HUES6 (cell line): ENCODE data around the gene TEX35.

Experiments used
- H3K27ac ChIP-seq: 2 replicates; pipeline ENCODE4 v1.7.0; 2013; ENCODE audit warnings: low read depth, mild to moderate bottlenecking, low read length, inconsistent platforms
- H3K27me3 ChIP-seq: 2 replicates; pipeline ENCODE4 v1.6.1; 2013; ENCODE audit warnings: low read length; ENCODE audit not compliant: control insufficient read depth, insufficient read depth
- H3K36me3 ChIP-seq: 2 replicates; pipeline ENCODE4 v1.6.1; 2013; ENCODE audit warnings: low read length; ENCODE audit not compliant: control insufficient read depth, insufficient read depth
- H3K4me1 ChIP-seq: 2 replicates; pipeline ENCODE4 v1.6.1; 2013; ENCODE audit warnings: low read length; ENCODE audit not compliant: control insufficient read depth, insufficient read depth
- H3K4me3 ChIP-seq: 2 replicates; pipeline ENCODE4 v1.5.1; 2013; ENCODE audit warnings: low read depth, low read length
- H3K9ac ChIP-seq: one replicate; pipeline ENCODE4 v1.6.1; 2013; ENCODE audit warnings: mild to moderate bottlenecking, low read length
- H3K9me3 ChIP-seq: 2 replicates; pipeline ENCODE4 v1.6.1; 2013; ENCODE audit warnings: low read depth, low read length; ENCODE audit not compliant: control insufficient read depth, insufficient read depth

TEX35 gene

GRCh38 chr1:178520803-178521202 lies 7.9 kb downstream of the TEX35 start:
- Histone ChIP-seq H3K4me3 (no peak overlapping the region), H3K9ac (no peak overlapping the region), H3K9me3 (0 out of 2 replicates have a peak, but pooled peaks cover 2% of the 10 kb centered on the region), H3K36me3 (no peaks in the 10 kb centered on the region), H3K4me1 (no peaks in the 10 kb centered on the region), H3K27ac (no peak overlapping the region), H3K27me3 (no peaks in the 10 kb centered on the region)

DNA sequence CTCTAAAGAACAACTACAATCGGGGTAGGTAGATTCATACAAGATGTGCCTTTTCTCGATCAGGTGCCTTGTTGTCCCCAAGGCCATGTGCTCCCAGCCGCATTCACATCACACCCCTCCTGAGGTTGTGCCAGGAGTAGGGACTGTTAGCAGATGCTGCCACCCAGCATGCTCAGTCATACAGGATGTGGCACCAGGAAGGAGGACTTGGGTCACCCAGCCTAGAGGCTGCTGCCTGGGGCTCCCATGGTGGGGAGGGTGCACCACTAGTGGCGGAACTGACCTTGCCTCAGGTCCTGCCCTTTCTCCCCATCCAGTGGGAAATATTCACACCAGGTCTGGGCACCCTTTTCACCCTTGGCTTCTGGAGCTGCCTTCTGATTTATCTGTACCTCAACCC lies 8.3 kb downstream of the TEX35 start:
- Histone ChIP-seq H3K27me3 (no peaks in the 10 kb centered on the region), H3K4me1 (no peaks in the 10 kb centered on the region), H3K9ac (no peak overlapping the region), H3K36me3 (no peaks in the 10 kb centered on the region), H3K27ac (no peak overlapping the region), H3K9me3 (0 out of 2 replicates have a peak, but pooled peaks cover 2% of the 10 kb centered on the region), H3K4me3 (no peak overlapping the region)

DNA sequence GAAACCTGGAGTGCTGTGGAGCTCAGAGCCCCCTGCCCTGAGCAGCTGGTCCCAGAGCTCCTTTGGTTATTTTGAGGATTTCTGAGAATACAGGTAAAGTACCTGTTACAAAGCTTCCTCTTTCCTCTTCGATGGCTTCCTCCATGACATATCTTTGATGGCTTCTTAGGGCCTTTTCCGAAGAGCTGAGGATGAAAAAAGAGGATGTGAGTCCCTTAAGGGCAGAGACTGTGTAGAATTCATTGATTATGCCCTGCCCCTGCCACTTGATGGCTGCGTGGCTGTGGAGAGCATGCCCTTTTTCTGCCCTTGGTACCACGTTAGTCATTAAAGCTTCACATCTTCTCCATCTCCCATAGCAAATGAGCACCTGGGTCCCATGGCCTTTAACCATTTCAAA lies 14.2 kb downstream of the TEX35 start:
- H3K27me3 ChIP-seq: no peaks in the 10 kb centered on the region
- no peaks in the 10 kb centered on the region for H3K36me3 ChIP-seq

DNA sequence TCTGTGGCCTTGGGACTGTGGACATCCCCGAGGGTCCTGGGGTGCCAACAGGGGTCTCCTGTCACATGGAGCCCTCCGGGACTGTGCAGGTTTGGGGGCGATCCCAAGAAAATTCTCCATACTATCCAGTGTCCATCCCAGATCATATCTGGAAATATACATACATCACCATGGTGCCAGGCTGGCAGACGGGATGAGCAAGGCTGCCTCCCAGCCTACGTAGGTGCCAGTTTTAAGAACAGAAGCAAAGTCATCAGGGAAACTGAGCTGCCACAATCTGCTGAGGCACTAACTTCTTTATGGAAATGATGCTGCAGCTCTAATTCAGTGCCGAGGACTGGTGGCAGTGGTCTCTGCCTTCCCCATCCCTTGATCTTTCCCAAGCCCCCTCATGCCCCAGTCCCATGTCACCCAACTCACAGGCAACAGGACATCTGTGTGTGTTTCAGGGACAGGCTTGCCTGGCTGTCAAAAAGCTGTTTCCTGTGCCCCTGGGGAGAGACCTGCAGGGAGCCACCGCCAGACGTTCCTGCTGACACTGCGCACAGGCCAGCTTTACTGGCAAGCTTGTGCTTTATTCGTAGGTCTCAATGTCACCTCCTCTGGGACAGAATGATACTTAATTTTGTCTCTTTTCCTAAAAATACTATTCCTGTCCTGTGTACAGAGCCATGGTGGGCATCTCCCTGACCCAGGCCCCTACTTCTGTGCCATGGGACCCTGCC lies 15.5 kb downstream of the TEX35 start:
- H3K4me1 ChIP-seq: peaks cover 5% of the 10 kb centered on the region; the same call in 1 of the 2 replicates
- no peak overlapping the region for H3K4me3 ChIP-seq
- 0 out of 2 replicates have a peak, but pooled peaks cover 2% of the 10 kb centered on the region for H3K9me3 ChIP-seq

More for the DNA sequence above, 14.2 kb downstream of the TEX35 start:
- Histone ChIP-seq H3K4me3 (no peak overlapping the region), H3K27ac (no peak overlapping the region), H3K4me1 (peaks cover 5% of the 10 kb centered on the region; the same call in 1 of the 2 replicates), H3K9ac (no peak overlapping the region), H3K9me3 (0 out of 2 replicates have a peak, but pooled peaks cover 2% of the 10 kb centered on the region)

GRCh38 chr1:178528953-178529335 lies 16.0 kb downstream of the TEX35 start:
- Histone ChIP-seq H3K36me3 (no peaks in the 10 kb centered on the region), H3K27ac (no peak overlapping the region), H3K4me3 (no peak overlapping the region), H3K9ac (no peak overlapping the region), H3K9me3 (0 out of 2 replicates have a peak, but pooled peaks cover 2% of the 10 kb centered on the region), H3K27me3 (no peaks in the 10 kb centered on the region), H3K4me1 (peaks cover 5% of the 10 kb centered on the region; the same call in 1 of the 2 replicates)

More for the DNA sequence above, 15.5 kb downstream of the TEX35 start:
- Histone ChIP-seq H3K36me3 (no peaks in the 10 kb centered on the region), H3K9ac (no peak overlapping the region), H3K27me3 (no peaks in the 10 kb centered on the region), H3K27ac (no peak overlapping the region)

DNA sequence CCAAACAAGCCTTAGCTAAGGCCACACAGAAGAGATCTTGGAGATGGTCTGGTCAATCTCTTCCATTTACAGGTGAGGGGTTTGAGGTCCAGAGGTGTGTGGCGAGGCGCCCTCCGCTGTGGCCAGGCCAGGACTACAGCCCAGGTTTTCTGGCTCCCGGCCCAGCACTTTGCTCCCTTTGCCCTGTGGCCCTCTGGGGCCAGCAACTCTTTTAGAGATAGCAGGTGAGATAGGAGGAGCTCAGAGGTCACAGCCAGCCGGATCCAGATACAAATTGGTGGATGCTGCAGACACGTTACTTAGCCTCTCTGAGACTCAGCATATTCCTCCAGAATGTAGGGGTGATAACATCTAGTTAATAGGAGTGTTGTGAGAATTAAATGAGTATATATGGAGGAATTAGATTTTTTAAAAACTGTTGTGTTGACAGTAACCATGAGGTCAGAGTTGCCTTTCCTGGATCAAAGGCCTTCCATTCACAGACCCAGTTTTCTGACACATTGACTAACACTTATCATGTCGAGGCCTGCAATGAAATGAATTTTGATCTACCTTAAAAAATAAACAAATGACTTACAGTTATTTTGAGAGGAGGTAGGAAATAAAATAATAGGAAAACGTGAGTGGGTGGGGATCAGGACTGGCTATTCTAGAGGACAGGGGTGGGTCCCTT lies 16.6 kb downstream of the TEX35 start:
- no peaks in the 10 kb centered on the region for H3K27me3 ChIP-seq
- H3K4me3 ChIP-seq: no peak overlapping the region
- no peak overlapping the region for H3K9ac ChIP-seq
- no peak overlapping the region for H3K27ac ChIP-seq
- no peaks in the 10 kb centered on the region for H3K36me3 ChIP-seq
- peaks cover 5% of the 10 kb centered on the region; the same call in 1 of the 2 replicates for H3K4me1 ChIP-seq
- H3K9me3 ChIP-seq: no peaks in the 10 kb centered on the region

- H3K9ac ChIP-seq: no peak overlapping the region
- H3K36me3 ChIP-seq: no peaks in the 10 kb centered on the region
- no peak overlapping the region for H3K27ac ChIP-seq
- no peaks in the 10 kb centered on the region for H3K27me3 ChIP-seq
- peaks cover 5% of the 10 kb centered on the region; the same call in 1 of the 2 replicates for H3K4me1 ChIP-seq
- H3K9me3 ChIP-seq: no peaks in the 10 kb centered on the region
- no peak overlapping the region for H3K4me3 ChIP-seq
Observed at GRCh38 chr1:178530037-178530402, 17.1 kb downstream of the TEX35 start.

DNA sequence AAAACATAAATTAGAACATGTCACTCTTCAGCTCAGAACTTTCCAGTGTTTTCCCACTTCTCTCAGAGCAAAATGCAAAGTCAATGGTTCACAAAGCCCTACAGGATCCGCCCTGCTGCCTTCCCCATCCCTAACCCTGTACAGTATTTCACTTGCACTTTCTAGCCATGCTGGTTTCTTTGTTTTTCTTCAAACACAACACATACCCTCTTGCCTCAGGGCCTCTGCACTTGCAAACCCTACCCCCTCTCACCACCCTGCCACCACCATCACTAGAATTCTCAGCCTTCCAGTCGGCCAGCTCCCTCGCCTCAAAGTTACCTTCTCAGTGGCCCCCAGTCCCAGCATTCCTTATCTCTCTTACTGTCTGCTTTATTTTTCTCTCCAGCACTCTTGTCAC lies 17.6 kb downstream of the TEX35 start:
- H3K4me3 ChIP-seq: no peak overlapping the region
- H3K36me3 ChIP-seq: no peaks in the 10 kb centered on the region
- H3K27me3 ChIP-seq: no peaks in the 10 kb centered on the region
- no peak overlapping the region for H3K27ac ChIP-seq
- no peaks in the 10 kb centered on the region for H3K9me3 ChIP-seq
- peaks cover 5% of the 10 kb centered on the region; the same call in 1 of the 2 replicates for H3K4me1 ChIP-seq
- H3K9ac ChIP-seq: no peak overlapping the region

- Histone ChIP-seq H3K9ac (no peak overlapping the region), H3K4me1 (peaks cover 5% of the 10 kb centered on the region; the same call in 1 of the 2 replicates), H3K4me3 (no peak overlapping the region), H3K27ac (no peak overlapping the region), H3K27me3 (no peaks in the 10 kb centered on the region), H3K9me3 (no peaks in the 10 kb centered on the region), H3K36me3 (no peaks in the 10 kb centered on the region)
Observed at GRCh38 chr1:178531887-178532286, 19.0 kb downstream of the TEX35 start.

- Histone ChIP-seq H3K9ac (no peak overlapping the region), H3K4me1 (peaks cover 5% of the 10 kb centered on the region; the same call in 1 of the 2 replicates), H3K36me3 (no peaks in the 10 kb centered on the region), H3K9me3 (no peaks in the 10 kb centered on the region), H3K4me3 (no peak overlapping the region), H3K27ac (no peak overlapping the region), H3K27me3 (no peaks in the 10 kb centered on the region)
Observed at GRCh38 chr1:178532392-178532791, 19.5 kb downstream of the TEX35 start.
